Middle frontal gyrus (tissue), 1 donor: ENCODE results near the gene ART3.

Experiments used
- DNase-seq: peaks from one replicate; pipeline ENCODE4 v3.0.0-alpha.2; 2015; ENCODE audit warnings: low spot score; ENCODE audit errors: extremely low spot score

ART3 gene

GRCh38 chr4:76067652-76068286 lies 6.7 kb upstream of the ART3 start:
- DNase-seq: peak; percentile 73

GRCh38 chr4:76072760-76073159 lies 1.7 kb upstream of the ART3 start:
- DNase-seq: no peak

- DNase-seq: peak; percentile 19
Measured at GRCh38 chr4:76074993-76075600, 588 bp downstream of the ART3 start.

GRCh38 chr4:76078033-76078613 lies 3.6 kb downstream of the ART3 start:
- DNase-seq: no peak

DNA sequence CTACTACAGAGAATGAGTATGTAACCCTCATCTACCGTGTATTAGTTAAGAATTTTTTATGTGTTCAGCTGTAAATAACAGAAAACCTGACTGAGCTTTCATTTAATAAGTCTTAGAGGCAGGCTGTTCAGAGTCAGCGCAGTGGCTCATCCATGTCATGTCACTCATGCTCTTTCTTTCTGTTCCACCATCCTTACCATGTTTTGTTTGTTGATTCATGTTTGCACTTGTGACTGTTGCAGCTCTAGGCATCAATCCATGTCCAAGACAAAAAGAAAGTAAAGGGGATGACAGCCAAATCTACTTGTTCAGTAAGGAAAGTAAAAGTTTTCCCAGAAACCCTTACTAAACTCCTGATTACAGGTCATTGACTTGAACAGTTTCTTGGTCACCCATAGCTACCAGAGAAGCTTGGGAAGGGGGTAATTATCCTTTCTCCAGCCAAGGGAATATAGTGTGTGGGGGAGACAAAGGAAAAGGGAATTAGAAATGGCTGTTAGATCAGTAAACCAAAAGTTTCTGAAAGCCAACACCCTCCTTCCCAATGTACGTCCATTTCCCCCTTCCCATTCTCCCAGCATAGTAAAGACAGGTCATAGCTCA lies 9.0 kb downstream of the ART3 start:
- DNase-seq: no peak

DNA sequence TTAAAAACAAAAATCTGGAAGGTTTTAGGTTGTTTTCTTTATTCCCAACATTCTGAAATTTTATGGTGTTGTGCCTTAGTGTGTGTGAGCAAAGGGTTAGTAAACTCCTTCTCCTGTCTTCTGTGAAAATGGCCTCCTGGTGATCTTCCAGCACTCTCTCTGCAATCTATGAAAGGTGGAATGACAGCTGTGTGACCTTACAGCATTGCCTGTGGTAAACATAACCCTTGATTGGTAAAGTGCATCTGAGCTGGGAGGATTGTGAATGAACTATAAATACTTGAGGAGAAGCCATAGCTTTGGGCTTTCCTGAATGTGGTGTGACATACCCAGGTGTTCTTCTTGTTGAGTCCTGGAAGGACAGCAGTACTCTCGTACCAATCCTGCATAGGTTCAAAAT lies 10.0 kb downstream of the ART3 start:
- no peak for DNase-seq

DNA sequence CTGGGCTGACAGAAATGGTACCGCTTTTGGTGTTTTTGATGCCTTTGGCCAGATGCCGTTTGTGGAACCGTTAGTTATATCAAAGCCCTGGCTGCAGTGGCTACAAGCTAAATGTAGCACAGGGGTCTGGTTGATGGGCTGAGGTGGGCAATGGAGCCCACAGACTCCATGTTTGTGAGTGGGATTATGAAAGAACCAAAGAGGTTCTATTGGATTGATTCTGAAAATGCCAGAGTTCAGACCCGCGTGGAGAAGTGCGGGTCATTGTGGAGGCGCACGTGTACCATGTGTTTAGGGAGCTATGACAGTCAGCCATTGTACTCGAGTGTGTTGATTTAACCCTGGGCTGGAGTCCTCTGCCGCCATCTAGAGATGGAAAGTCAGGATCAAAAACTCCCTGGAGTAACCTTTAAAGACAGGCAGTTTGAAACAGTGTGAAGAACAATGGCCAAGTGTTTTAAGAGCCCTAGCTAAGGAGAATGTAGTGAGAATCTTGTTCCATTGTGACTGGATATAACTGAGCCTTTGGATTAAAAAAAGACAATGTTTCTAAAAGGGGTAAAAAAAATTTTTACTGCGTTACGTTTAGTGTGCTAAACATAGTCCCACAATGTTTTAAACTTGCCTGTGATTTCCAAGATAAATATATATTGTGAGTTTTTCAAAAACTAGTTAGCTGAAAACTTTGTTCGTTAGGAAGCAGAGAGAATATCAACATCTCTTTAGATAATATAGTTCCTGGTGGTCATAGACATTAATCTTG lies 12.7 kb downstream of the ART3 start:
- DNase-seq: peak; percentile 69

DNA sequence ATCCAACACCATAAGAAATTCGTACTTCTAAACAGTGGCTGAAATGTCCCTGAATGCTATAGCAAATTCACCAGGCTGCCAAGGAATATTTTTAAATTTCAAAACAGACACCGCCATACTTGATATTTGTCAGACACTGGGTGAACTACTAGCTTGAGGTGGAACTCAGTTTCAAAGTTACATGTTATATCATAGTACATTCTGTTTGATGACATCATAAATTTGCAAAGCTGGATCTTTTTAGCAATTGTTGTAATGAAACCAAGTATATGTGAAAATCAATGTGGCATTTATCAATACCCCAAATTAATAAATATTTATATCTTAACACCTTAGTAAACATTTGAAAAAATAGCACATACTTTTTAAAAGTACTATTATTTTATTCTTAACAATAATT lies 14.2 kb downstream of the ART3 start:
- DNase-seq: no peak

DNA sequence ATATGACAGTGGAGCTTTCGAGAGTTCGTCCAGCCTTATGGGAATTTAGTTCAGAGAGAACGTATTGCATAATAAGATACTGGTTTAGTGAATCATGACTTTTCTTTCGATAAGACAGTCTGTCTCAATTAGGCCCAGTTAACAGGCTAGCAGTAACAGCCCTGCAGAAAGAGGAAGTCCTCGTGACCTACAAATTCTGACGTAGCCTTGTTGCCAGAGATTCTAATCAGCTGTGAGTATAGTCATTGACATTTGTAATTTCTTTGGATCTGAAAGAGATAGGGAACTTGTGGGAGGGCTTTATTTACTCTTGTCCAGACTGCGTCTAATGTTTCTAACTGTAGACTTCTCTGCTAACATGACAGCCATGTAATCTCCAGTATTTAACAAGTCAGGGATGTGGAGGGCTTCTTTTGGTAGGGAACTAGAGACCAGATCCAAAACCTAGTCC lies 15.8 kb downstream of the ART3 start:
- DNase-seq: no peak

DNA sequence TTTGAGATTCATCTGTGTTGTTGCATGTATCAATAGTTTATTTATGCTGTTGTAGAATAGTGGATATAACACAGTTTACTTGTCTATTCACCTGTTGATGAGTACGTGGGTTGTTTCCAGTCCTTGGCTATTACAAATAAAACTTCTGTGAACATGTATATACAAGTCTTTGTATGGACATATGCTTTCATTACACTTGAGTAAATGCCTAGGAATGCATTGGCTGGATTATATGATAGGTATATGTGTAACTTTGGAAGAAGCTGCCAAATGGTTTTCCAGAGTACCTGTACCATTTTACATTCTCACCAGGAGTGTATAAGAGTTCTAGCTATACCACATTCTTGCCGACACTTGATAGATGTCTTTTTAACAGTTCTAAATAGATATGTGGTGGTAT lies 16.5 kb downstream of the ART3 start:
- DNase-seq: no peak

GRCh38 chr4:76095568-76095967 lies 21.1 kb downstream of the ART3 start:
- DNase-seq: no peak

DNA sequence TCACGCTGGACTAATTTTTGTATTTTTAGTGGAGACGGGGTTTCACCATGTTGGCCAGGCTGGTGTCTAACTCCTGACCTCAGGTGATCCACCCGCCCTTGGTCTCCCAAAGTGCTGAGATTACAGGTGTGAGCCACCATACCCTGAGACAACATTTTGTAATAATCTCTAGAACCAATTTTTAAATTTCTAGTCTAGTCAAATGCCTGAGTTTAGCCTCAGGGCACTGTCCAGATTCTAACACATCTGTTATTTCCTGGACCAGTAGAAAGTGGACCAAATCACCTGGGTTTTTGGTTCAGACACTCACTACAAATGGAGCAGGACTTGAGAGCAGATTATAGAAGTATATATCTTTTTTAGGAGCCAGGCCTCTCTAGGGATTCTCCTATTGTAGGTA lies 21.6 kb downstream of the ART3 start:
- no peak for DNase-seq

- no peak for DNase-seq
Measured at GRCh38 chr4:76105652-76106051, 31.1 kb downstream of the ART3 start.

DNA sequence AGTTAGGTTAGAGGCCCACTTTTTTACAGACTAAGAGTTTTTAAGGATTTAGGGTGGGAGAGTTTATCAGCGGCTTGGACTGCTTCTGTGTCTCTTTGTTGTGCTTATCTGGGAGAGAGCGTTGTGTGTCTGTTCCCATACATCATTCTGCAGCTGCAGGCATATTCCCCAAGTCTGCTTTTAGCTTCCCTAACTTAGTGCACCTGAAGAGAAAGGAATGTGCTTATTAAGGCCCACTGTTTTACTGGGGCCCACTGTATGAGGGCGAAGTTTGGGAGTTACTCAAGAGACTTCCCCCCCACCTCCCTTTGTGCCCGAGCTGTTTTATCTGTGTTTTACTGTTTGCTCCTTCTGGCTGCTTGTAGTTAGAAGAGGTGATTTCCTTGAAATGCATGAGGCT lies 31.9 kb downstream of the ART3 start:
- DNase-seq: no peak

DNA sequence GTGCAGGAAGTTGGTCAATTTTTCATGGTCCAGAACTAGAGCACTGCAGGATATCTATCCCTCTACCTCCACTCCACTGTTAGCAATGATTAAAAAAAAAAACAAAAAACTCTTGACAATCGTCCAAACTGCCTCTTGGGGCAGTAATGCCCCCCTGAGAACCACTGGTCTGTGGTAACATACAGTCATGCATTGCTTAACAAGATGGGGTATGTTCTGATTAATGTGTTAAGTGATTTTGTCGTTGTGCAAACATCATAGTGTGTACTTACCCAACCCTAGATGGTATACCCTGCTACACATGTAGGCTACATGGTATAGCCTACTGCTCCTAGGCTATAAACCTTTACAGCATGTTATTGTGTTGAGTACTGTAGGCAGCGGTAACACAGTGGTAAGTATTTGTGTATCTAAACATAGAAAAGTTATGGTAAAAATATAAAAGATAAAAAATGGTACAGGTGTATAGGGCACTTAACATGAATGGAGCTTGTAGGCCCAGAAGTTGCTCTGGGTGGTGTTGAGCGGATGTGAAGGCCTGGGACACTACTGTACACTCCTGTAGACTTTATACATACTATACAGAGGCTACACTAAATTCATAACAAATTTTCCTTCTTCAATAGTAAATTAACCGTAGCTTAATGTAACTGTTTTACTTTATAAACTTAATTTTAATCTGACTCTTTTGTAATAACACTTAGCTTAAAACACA lies 34.1 kb downstream of the ART3 start:
- DNase-seq: no peak

DNA sequence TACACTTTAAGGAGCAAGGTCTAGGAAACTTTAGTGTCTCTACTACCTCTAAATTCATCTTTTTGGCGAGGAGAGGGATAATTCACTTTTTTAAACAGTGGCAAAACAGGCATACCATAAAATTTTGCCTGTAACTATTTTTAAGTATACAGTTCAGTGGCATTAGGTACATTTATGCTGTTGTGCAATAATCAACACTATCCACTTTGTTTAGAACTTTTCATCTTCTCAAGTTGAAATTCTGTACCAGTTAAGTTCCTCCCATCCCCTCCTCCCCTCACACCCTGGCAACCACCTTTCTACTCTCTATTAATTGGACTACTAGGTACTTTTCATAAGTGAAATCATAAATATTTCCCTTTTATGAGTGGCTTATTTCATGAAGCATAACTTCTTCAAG lies 42.3 kb downstream of the ART3 start:
- no peak for DNase-seq

- no peak for DNase-seq
Measured at GRCh38 chr4:76117536-76117935, 43.0 kb downstream of the ART3 start.

- no peak for DNase-seq
Measured at GRCh38 chr4:76120199-76120598, 45.7 kb downstream of the ART3 start.

DNA sequence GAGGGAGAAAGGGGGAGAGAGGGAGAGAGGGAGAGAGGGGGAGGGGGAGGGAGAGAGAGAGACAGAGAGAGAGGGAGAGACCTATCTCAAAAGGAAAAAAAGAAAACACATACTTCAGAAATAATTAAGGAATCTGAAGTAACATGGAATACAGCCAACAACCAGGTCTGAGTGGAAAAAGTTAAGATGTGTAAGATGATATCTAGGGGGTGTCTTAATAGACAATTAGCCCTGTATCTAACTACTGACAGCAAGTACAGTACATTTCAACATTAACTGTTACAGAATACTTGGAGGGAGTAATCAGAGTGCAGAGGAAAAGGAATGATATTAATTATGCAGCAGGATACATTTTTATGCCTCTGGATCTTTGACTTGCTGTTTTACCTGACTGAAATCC lies 51.3 kb downstream of the ART3 start:
- DNase-seq: no peak

GRCh38 chr4:76127754-76128153 lies 53.2 kb downstream of the ART3 start:
- no peak for DNase-seq

DNA sequence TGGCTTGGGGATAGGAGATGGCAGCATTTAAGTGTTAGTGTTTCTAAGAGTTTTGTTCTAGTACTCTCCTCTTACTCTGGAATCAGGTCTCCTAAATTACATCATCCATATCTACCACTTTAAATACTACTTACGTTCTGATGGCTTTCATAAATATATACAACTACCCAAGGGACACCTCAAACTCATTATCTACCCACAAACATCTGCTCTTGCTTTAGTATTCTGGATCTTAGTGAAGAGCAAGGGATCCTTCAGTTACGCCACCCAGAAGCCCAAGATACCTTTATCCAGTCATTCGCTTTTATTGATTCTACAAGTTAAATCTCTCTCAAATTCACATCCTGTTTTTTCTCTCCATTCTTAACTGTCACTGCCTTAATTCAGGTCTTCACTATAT lies 66.7 kb downstream of the ART3 start:
- DNase-seq: no peak
